Karpas-422 (cell line): ENCODE results near the gene TLR10. TPM values are rescaled to one million over a fixed set of nuclear protein-coding genes. Genes with fewer than 3 reads are reported as not detected.

Source experiments
- DNase-seq: peaks from one replicate; pipeline ENCODE4 v3.0.0-alpha.2; 2015
- H2AFZ ChIP-seq: fragments of 200-600 bp; sonication (generic); 2 replicates; pipeline ENCODE4 v1.6.1; 2014; ENCODE audit warnings: antibody characterized with exemption, low read length, mixed read lengths
- H3K27ac ChIP-seq: fragments of 200-600 bp; sonication (generic); 2 replicates; pipeline ENCODE4 v1.5.1; 2014; ENCODE audit warnings: mild to moderate bottlenecking, low read length, moderate library complexity
- H3K27me3 ChIP-seq: fragments of 200-600 bp; sonication (generic); 2 replicates; pipeline ENCODE4 v1.6.1; 2014; ENCODE audit warnings: low read length, mixed read lengths
- H3K36me3 ChIP-seq: fragments of 200-600 bp; sonication (generic); 2 replicates; pipeline ENCODE4 v1.6.1; 2014; ENCODE audit warnings: low read length, mixed read lengths; ENCODE audit not compliant: insufficient read depth
- H3K4me1 ChIP-seq: fragments of 200-600 bp; sonication (generic); 2 replicates; pipeline ENCODE4 v1.6.1; 2014; ENCODE audit warnings: mild to moderate bottlenecking, low read length, mixed read lengths
- H3K4me2 ChIP-seq: fragments of 200-600 bp; sonication (generic); 2 replicates; pipeline ENCODE4 v1.6.1; 2014; ENCODE audit warnings: low read length, low read depth, mild to moderate bottlenecking; ENCODE audit not compliant: poor library complexity, severe bottlenecking
- H3K4me3 ChIP-seq: fragments of 200-600 bp; sonication (generic); 2 replicates; pipeline ENCODE4 v1.5.1; 2014; ENCODE audit warnings: mild to moderate bottlenecking, antibody characterized with exemption, low read length, mixed read lengths
- H3K79me2 ChIP-seq: fragments of 200-600 bp; sonication (generic); 2 replicates; pipeline ENCODE4 v1.6.1; 2014; ENCODE audit warnings: mild to moderate bottlenecking, low read length, mixed read lengths
- H3K9ac ChIP-seq: fragments of 200-600 bp; sonication (generic); 2 replicates; pipeline ENCODE4 v1.6.0; 2014; ENCODE audit warnings: low read length
- H3K9me2 ChIP-seq: fragments of 200-600 bp; sonication (generic), shearing (Covaris generic); replicated peaks from 2 replicates; pipeline ENCODE4 v1.6.0; 2014; ENCODE audit warnings: mild to moderate bottlenecking, low read length, moderate library complexity; ENCODE audit not compliant: insufficient read depth
- H3K9me3 ChIP-seq: fragments of 300-700, 200-600 bp; sonication (generic); 2 replicates; pipeline ENCODE4 v1.6.1; 2014; ENCODE audit warnings: low read length, mixed read lengths
- H4K20me1 ChIP-seq: fragments of 200-600 bp; sonication (generic); 2 replicates; pipeline ENCODE4 v1.6.1; 2014; ENCODE audit warnings: mild to moderate bottlenecking, antibody characterized with exemption, low read length, low read depth; ENCODE audit not compliant: insufficient read depth
- small RNA-seq: library from RNA; depleted of rRNA; stranded (forward); fragments of <200 nt; gene quantifications from one replicate; pipeline ENCODE3, GENCODE V24; 2014
- total RNA-seq: library from RNA; depleted of rRNA; stranded (reverse); fragments of >200 nt; shearing (Covaris generic); gene quantifications from 2 replicates; pipeline ENCODE4 v1.2.3, GENCODE V29; 2014; ENCODE audit warnings: low replicate concordance; rRNA removed

The TLR10 gene
- total RNA-seq, 1 experiment from 2014 or later: 142 TPM

DNA sequence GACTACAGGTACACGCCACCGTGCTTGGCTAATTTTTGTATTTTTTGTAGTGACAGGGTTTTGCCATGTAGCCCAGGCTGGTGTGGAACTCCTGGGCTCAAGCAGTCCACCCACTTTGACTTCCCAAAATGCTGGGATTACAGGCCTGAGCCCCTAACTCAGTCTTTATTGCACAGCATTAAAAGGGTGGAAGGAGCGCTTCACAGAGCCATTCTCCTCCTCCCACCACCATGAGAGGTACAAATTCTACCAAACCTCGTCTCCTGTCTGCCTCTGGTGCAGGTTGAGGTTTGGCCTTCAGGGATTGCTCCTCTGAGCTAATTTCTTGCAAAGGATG is 52.3 kb downstream of the TLR10 start:
- Histone ChIP-seq H3K79me2 (no peaks in the 10 kb centered on the region), H4K20me1 (no peaks in the 10 kb centered on the region), H3K9me3 (peaks cover 5% of the 10 kb centered on the region; the same call in 1 of the 2 replicates), H3K4me1 (no peaks in the 10 kb centered on the region), H3K27ac (no peak overlapping the region), H3K4me2 (no peak overlapping the region), H3K9me2 (no peaks in the 10 kb centered on the region), H3K4me3 (no peak overlapping the region), H3K36me3 (no peaks in the 10 kb centered on the region), H3K9ac (no peak overlapping the region), H2AFZ (no peak overlapping the region), H3K27me3 (no peaks in the 10 kb centered on the region)
- DNase-seq: no peak

DNA sequence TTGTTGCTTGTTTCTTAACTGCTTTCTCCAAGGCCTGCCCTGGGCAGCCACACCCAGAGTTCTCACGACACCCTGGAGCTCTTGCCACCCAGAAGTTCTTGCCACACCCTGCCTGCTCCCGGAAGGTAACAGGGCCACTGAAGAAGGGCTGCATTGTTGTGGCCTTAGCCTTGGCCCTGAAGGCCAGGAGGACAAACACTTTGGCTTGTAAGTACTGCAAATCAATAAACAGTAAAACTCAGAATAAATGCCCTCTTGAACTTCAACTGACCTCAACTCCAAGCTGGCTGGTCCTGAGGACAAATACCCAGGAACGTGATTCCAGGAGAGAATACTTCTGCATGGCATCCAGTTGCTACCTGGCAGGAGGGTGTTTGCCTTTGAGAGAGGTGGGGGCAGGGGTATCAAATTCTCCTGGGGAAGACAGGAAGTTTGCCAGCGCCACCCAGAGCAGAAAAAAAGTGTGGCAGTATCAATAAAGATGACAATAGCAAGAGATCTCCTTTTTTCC is 54.1 kb downstream of the TLR10 start:
- Histone ChIP-seq H3K27ac (no peak overlapping the region), H3K79me2 (no peaks in the 10 kb centered on the region), H3K36me3 (no peaks in the 10 kb centered on the region), H3K4me2 (no peak overlapping the region), H3K9me2 (no peaks in the 10 kb centered on the region), H3K27me3 (no peaks in the 10 kb centered on the region), H3K4me1 (no peaks in the 10 kb centered on the region), H3K9me3 (peaks cover 3% of the 10 kb centered on the region; the same call in 1 of the 2 replicates), H2AFZ (no peak overlapping the region), H4K20me1 (no peaks in the 10 kb centered on the region), H3K9ac (no peak overlapping the region), H3K4me3 (no peak overlapping the region)
- no peak for DNase-seq

DNA sequence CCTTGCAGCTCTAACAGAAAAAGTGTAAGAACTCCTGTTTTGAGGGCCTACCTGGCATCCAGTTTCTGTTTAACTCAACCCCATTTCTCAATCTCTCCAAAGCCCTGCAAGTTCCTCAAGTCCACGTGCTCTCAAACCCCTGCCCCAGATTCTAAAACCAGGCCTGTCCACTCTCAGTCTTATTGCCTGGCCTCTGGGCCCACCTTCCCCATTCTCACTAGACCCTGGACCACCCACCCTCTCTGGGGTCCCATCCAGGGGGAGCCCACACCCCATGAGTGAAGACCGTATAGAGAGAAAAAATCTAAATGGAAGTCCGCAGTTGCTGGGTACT is 58.3 kb downstream of the TLR10 start:
- H3K4me2 ChIP-seq: no peak overlapping the region
- no peak overlapping the region for H3K9ac ChIP-seq

DNA sequence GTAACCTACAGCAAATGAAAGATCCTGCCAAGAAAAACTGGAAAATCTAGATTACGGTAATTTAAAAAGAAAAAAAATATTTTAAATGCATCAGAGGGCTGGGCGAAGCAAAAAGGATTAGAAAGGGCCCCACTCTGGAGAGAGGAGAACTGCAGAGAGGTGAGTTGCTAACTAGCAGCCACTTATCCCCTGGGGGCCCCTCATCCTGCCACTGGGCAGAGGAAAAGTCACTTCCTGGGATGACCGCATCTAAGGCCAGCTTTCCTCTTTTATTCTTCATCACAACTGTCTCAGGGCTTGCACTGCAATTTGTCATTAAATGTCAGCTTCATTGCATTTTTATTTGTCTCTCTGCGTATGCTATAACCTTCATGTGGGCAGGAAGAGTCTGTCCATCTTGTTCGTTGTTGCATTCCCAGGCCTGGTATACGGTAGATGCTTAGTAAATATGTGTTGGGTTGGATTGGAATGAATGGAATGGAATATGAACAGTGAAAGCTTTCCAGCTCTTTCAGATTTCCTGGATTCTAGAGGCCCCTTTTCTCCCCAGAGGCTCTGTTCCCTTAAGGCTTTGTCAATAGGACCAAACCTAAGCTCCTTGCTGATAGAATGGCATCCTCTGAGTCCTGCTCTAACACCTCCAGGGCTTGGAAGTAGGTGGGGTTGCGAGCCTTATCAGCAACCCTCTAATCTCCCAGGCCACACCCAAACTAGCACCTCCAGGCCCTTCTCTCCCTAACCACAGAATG is 58.9 kb downstream of the TLR10 start:
- Histone ChIP-seq H3K27me3 (no peaks in the 10 kb centered on the region), H3K4me2 (no peak overlapping the region), H4K20me1 (no peaks in the 10 kb centered on the region)

More for the DNA sequence above, 58.3 kb downstream of the TLR10 start:
- no peaks in the 10 kb centered on the region for H4K20me1 ChIP-seq
- no peaks in the 10 kb centered on the region for H3K4me1 ChIP-seq
- H3K9me3 ChIP-seq: no peaks in the 10 kb centered on the region
- DNase-seq: no peak
- no peaks in the 10 kb centered on the region for H3K36me3 ChIP-seq
- H3K9me2 ChIP-seq: no peaks in the 10 kb centered on the region
- H3K27me3 ChIP-seq: no peaks in the 10 kb centered on the region
- no peak overlapping the region for H3K4me3 ChIP-seq
- H3K27ac ChIP-seq: no peak overlapping the region
- no peak overlapping the region for H2AFZ ChIP-seq
- no peaks in the 10 kb centered on the region for H3K79me2 ChIP-seq

DNA sequence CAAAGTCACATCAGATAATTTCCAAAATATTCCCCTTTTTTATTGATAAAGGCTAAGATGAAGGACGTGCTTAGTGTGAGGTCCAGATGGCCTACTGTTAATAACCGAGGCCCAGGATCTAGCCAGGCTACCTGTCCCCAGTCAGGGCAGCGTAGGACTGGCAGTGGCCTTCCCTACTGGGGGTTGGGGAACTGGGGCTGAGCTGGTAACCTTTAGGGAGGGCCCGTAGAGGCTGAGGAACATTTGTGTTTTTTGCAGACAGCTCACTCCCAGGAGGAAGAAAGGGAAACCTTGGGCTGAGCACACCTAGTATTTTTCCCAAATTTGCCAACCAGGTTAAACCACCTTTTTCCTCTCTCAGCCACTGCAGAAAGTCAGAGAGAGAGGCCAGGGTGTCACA is 59.7 kb downstream of the TLR10 start:
- Histone ChIP-seq H2AFZ (no peak overlapping the region), H4K20me1 (no peaks in the 10 kb centered on the region), H3K4me1 (no peaks in the 10 kb centered on the region), H3K27me3 (no peaks in the 10 kb centered on the region), H3K79me2 (no peaks in the 10 kb centered on the region), H3K4me3 (no peak overlapping the region), H3K36me3 (no peaks in the 10 kb centered on the region), H3K9me3 (no peaks in the 10 kb centered on the region), H3K27ac (no peak overlapping the region), H3K9ac (no peak overlapping the region), H3K4me2 (no peak overlapping the region), H3K9me2 (no peaks in the 10 kb centered on the region)
- DNase-seq: no peak

More for the DNA sequence above, 58.9 kb downstream of the TLR10 start:
- no peak for DNase-seq
- Histone ChIP-seq H3K9me2 (no peaks in the 10 kb centered on the region), H2AFZ (no peak overlapping the region), H3K36me3 (no peaks in the 10 kb centered on the region), H3K79me2 (no peaks in the 10 kb centered on the region), H3K27ac (no peak overlapping the region), H3K4me1 (no peaks in the 10 kb centered on the region), H3K4me3 (no peak overlapping the region), H3K9ac (no peak overlapping the region), H3K9me3 (no peaks in the 10 kb centered on the region)

Small RNAs within 50 kb of the gene (small RNA-seq; reads per million reads assigned to genes)
- not detected for gene RNA5SP158

Other genes with a start within 250 kb of the TLR10 start
- gene KLF3, start 118.8 kb downstream of the TLR10 start, total RNA-seq: not detected in 2 replicates
- 36.0 and 103 TPM in 2 replicates for gene TLR1, start 21.8 kb upstream of the TLR10 start, total RNA-seq
- gene TLR6, start 73.8 kb upstream of the TLR10 start, total RNA-seq: 12.4 and 39.9 TPM in 2 replicates
- 1.6 and 4.1 TPM in 2 replicates for gene FAM114A1, start 84.8 kb upstream of the TLR10 start, total RNA-seq
- gene TMEM156, start 249.4 kb upstream of the TLR10 start, total RNA-seq: 152 and 240 TPM in 2 replicates